DMS153 treated with DMSO at 0.1 percent for 48 hours (cell line): ENCODE results near the gene CFHR2.

ENCODE experiments used
- DNase-seq: peaks from one replicate; lab custom pipeline; 2025; ENCODE audit not compliant: unreplicated experiment; lab: John Stamatoyannopoulos, UW

Gene CFHR2

DNA sequence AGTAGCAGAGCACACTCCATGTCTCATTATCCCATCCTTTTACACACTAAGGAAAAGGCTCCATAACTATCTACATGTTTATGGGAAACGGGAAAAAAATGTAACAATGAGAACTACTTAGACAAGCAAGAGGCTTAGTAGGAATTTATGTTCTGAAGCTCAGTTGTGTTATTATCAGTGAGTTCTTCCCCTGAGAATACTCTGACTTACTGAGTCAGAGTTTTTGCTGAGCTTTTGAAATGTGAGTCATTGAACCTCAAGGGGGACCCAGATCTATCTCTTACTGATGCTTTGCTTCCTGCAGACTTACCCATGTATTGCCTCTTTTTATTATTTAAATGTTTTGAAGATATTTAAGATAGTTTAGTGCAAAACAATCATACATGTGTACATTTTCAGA, 53.9 kb downstream of the CFHR2 start:
- no peak for DNase-seq

DNA sequence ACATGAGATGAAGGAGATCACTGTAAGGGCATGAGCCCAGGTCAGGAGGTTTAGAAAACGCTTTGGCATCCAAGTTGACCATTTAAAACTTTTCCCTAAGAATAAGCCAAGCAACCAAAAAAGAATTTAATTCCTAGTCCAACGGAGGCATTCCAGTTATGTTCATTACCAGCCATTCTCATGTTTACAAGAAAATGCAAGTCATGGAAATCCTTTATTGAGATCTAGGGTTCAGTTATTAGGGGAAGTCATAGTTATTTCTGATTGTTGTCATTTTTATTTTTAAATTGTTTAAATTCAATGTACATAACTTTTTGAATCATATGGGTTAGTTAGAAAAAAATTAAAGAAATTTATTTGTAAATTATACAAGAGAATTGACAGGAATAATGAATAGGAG, 58.3 kb downstream of the CFHR2 start:
- no peak for DNase-seq

DNA sequence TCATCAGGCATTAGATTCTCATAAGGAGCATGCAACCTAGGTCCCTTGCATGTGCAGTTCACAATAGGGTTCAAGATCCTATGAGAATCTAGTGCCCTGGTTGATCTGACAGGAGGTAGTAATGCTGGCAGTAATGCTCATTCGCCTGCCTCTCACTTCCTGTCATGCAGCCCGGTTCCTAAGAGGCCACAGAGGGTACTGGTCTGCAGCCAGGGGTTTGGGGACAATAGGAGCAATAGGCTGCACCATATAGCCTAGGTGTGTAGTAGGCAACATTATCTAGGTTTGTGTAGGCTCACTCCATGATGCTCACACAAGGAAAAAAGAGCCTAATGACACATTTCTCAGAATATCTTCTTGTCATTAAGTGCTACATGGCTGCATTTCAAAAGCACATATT, 59.6 kb downstream of the CFHR2 start:
- DNase-seq: no peak

DNA sequence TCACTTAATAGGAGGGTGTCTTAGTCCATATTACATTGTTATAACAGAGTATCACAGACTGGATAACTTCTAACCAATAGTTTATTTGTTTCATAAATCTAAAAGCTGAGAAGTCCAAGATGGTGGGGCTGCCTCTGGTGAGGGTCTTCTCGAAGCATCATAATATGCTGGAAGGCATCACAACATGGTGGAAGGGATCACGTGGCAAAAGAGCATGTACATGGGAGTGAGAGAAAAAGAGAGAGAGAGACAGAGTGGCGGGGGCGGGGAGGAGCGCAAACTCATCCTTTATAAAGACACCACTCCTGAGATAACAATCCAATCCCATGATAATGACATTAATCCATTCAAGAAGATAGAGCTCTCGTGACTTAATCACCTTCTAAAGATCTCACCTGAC, 65.3 kb downstream of the CFHR2 start:
- DNase-seq: no peak
